ENCODE measurements around the gene PPP2R2D. TPM values are rescaled to one million over a fixed set of nuclear protein-coding genes. Genes with fewer than 3 reads are reported as not detected.

The PPP2R2D gene
- total RNA-seq, 1 experiment from 2014 or later = 41.0 TPM

GRCh38 chr10:131928248-131929095, 27.7 kb downstream of the PPP2R2D start:
- no TSS peak for BruUV-seq (replicated peaks)
- Histone ChIP-seq H3K4me1 (ENCODE audit: control insufficient read depth, insufficient read depth, low read length) (peaks cover 10% of the 10 kb centered on the region; the same call in 1 of the 2 replicates), H3K4me3 (ENCODE audit: low read depth in 2 of 2, low read length in 2 of 2) (no peak overlapping the region), H3K9me3 (ENCODE audit: control insufficient read depth, insufficient read depth, low read depth, low read length) (peaks cover 3% of the 10 kb centered on the region; the same call in 1 of the 2 replicates), H3K36me3 (ENCODE audit: control insufficient read depth, insufficient read depth, low read length) (no peaks in the 10 kb centered on the region), H3K27ac (ENCODE audit: low read length) (peak overlapping the region; percentile 35; the same call in 1 of the 2 replicates), H3K27me3 (ENCODE audit: control insufficient read depth, insufficient read depth, low read length) (no peaks in the 10 kb centered on the region)
- CTCF ChIA-PET = interaction anchor here (1.4 kb wide), 1 partner anchor 43 kb away, joined by 3 read pairs; no protein-coding TSS in a partner anchor
- ATAC-seq (0 out of 2 replicates have a peak, but pooled peaks have one; percentile 28), DNase-seq (ENCODE audit: low read depth, low spot score) (no peak)
- TF ChIP-seq REST (IDR thresholded peaks at IDR 0.05; ENCODE audit: insufficient read depth in 1 of 2, low read depth in 2 of 2, low read length in 1 of 2) (no peak), POLR2AphosphoS5 (IDR thresholded peaks at IDR 0.05; ENCODE audit: low read depth, low read length) (no peak), CTCF (IDR thresholded peaks at IDR 0.05) (no peak), SIN3A (IDR thresholded peaks at IDR 0.05; ENCODE audit: borderline replicate concordance, insufficient read depth, low read depth, low read length) (no peak), TCF7L2 (IDR thresholded peaks at IDR 0.05; ENCODE audit: low read depth, low read length) (no peak)
- intact Hi-C loops (cut with micrococcal nuclease; ENCODE audit: unreplicated experiment) = no loop called here
- in situ Hi-C loops (cut with HindIII; ENCODE audit: low pct_unique_long_range_greater_than_20kb, low sequenced_read_pairs) = no loop called here
- POLR2A ChIA-PET = no interaction called here

- Histone ChIP-seq H3K4me3 (ENCODE audit: low read depth in 2 of 2, low read length in 2 of 2) (no peak overlapping the region), H3K9me3 (ENCODE audit: control insufficient read depth, insufficient read depth, low read depth, low read length) (peaks cover 3% of the 10 kb centered on the region; the same call in 1 of the 2 replicates), H3K4me1 (ENCODE audit: control insufficient read depth, insufficient read depth, low read length) (peaks cover 10% of the 10 kb centered on the region; the same call in 1 of the 2 replicates), H3K36me3 (ENCODE audit: control insufficient read depth, insufficient read depth, low read length) (no peaks in the 10 kb centered on the region), H3K27me3 (ENCODE audit: control insufficient read depth, insufficient read depth, low read length) (no peaks in the 10 kb centered on the region), H3K27ac (ENCODE audit: low read length) (no peak overlapping the region)
- ChIA-PET CTCF (interaction anchor here (0.6 to 1.4 kb wide), 2 partner anchors 44 to 65 kb away, joined by 3 to 6 read pairs; no protein-coding TSS in a partner anchor), POLR2A (no interaction called here)
- peak; percentile 43; the same call in 1 of the 2 replicates for ATAC-seq
- intact Hi-C loops (cut with micrococcal nuclease; ENCODE audit: unreplicated experiment) = no loop called here
- no peak for TF ChIP-seq REST (IDR thresholded peaks at IDR 0.05; ENCODE audit: insufficient read depth in 1 of 2, low read depth in 2 of 2, low read length in 1 of 2)
- TF ChIP-seq POLR2AphosphoS5 (IDR thresholded peaks at IDR 0.05; ENCODE audit: low read depth, low read length) = no peak
- no peak for TF ChIP-seq SIN3A (IDR thresholded peaks at IDR 0.05; ENCODE audit: borderline replicate concordance, insufficient read depth, low read depth, low read length)
- no peak for TF ChIP-seq CTCF (IDR thresholded peaks at IDR 0.05)
- no peak for TF ChIP-seq TCF7L2 (IDR thresholded peaks at IDR 0.05; ENCODE audit: low read depth, low read length)
- DNase-seq (ENCODE audit: low read depth, low spot score) = no peak
- in situ Hi-C loops (cut with HindIII; ENCODE audit: low pct_unique_long_range_greater_than_20kb, low sequenced_read_pairs) = no loop called here
- no TSS peak for BruUV-seq (replicated peaks)
Measured at GRCh38 chr10:131929122-131929845, 28.5 kb downstream of the PPP2R2D start.
